GOT3 (cell line): Measurements from ENCODE around the gene JAG2.

Experiments used
- DNase-seq: peaks from one replicate; lab custom pipeline; 2025; ENCODE audit warnings: mixed read lengths; lab: John Stamatoyannopoulos, UW

Gene JAG2

GRCh38 chr14:105203701-105204100, 35.1 kb upstream of the JAG2 start:
- DNase-seq: no peak

GRCh38 chr14:105203057-105203531, 34.5 kb upstream of the JAG2 start:
- no peak for DNase-seq

- no peak for DNase-seq
Observed at GRCh38 chr14:105201925-105202513, 33.4 kb upstream of the JAG2 start.

- no peak for DNase-seq
Observed at GRCh38 chr14:105201156-105201924, 32.8 kb upstream of the JAG2 start.

- DNase-seq: no peak
Observed at GRCh38 chr14:105200641-105201040, 32.1 kb upstream of the JAG2 start.

GRCh38 chr14:105200074-105200473, 31.5 kb upstream of the JAG2 start:
- no peak for DNase-seq

GRCh38 chr14:105199093-105199492, 30.5 kb upstream of the JAG2 start:
- no peak for DNase-seq

- DNase-seq: no peak
Observed at GRCh38 chr14:105198588-105198987, 30.0 kb upstream of the JAG2 start.

GRCh38 chr14:105197211-105197641, 28.6 kb upstream of the JAG2 start:
- DNase-seq: no peak

- no peak for DNase-seq
Observed at GRCh38 chr14:105196265-105196960, 27.8 kb upstream of the JAG2 start.

GRCh38 chr14:105195522-105196264, 27.1 kb upstream of the JAG2 start:
- no peak for DNase-seq

- DNase-seq: no peak
Observed at GRCh38 chr14:105195051-105195450, 26.5 kb upstream of the JAG2 start.

- DNase-seq: no peak
Observed at GRCh38 chr14:105193916-105194782, 25.6 kb upstream of the JAG2 start.

- DNase-seq: no peak
Observed at GRCh38 chr14:105192866-105193731, 24.5 kb upstream of the JAG2 start.

GRCh38 chr14:105187935-105188524, 19.5 kb upstream of the JAG2 start:
- DNase-seq: no peak

GRCh38 chr14:105187116-105187515, 18.5 kb upstream of the JAG2 start:
- no peak for DNase-seq

GRCh38 chr14:105185973-105186372, 17.4 kb upstream of the JAG2 start:
- DNase-seq: no peak

- DNase-seq: no peak
Observed at GRCh38 chr14:105185001-105185400, 16.4 kb upstream of the JAG2 start.

- DNase-seq: no peak
Observed at GRCh38 chr14:105184461-105184860, 15.9 kb upstream of the JAG2 start.
